Measurements from ENCODE around the gene LRIT2.

DNA sequence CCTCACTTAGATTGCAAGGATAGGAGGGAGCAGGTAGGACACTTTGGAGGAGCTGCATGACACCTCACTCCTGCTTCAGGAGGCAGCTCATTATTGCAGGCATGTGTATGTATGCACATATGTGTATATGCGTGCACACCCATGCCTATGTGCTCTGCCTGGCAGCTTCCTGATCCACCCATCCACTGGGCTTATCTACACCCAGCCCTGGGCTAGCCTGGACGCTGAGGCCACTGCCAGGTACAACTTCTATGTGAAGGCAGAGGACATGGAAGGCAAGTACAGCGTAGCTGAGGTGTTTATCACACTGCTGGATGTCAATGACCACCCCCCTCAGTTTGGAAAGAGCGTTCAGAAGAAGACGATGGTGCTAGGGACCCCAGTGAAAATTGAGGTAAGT, 13.3 kb downstream of the LRIT2 start:
- TF ChIP-seq, protein P1, sequence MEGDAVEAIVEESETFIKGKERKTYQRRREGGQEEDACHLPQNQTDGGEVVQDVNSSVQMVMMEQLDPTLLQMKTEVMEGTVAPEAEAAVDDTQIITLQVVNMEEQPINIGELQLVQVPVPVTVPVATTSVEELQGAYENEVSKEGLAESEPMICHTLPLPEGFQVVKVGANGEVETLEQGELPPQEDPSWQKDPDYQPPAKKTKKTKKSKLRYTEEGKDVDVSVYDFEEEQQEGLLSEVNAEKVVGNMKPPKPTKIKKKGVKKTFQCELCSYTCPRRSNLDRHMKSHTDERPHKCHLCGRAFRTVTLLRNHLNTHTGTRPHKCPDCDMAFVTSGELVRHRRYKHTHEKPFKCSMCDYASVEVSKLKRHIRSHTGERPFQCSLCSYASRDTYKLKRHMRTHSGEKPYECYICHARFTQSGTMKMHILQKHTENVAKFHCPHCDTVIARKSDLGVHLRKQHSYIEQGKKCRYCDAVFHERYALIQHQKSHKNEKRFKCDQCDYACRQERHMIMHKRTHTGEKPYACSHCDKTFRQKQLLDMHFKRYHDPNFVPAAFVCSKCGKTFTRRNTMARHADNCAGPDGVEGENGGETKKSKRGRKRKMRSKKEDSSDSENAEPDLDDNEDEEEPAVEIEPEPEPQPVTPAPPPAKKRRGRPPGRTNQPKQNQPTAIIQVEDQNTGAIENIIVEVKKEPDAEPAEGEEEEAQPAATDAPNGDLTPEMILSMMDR (IDR thresholded peaks at IDR 0.05): no peak
- TF ChIP-seq ZFX (IDR thresholded peaks at IDR 0.05; ENCODE audit: borderline replicate concordance): no peak
